Measurements from ENCODE around the gene CXCR1. TPM values are rescaled to one million over a fixed set of nuclear protein-coding genes. Genes with fewer than 3 reads are reported as not detected.

The CXCR1 gene
- total and polyA plus RNA-seq, 12 donors = 0.07 to 0.68 (median 0.17) TPM; not detected in 3

- Histone ChIP-seq H3K36me3 (replicated peaks in 1 of 2) (no peaks in the 10 kb centered on the region), H3K27ac (no peak overlapping the region), H3K27me3 (no peaks in the 10 kb centered on the region), H3K4me1 (replicated peaks in 1 of 2) (no peaks in the 10 kb centered on the region), H3K9me3 (replicated peaks in 1 of 3) (no peaks in the 10 kb centered on the region), H3K4me3 (no peak overlapping the region)
- WGBS, 4 donors = 41 to 62% (median 54%) methylated on average over 3 of the region's 3 CpGs
- no peak for TF ChIP-seq POLR2A (IDR thresholded peaks at IDR 0.05)
- no peak for TF ChIP-seq CTCF (IDR thresholded peaks at IDR 0.05)
- DNase-seq = no peak
- intact Hi-C loops (cut with DNase I) = no loop called here
Observed at GRCh38 chr2:218137514-218137913, 29.2 kb downstream of the CXCR1 start.

GRCh38 chr2:218130822-218131221, 35.9 kb downstream of the CXCR1 start:
- Histone ChIP-seq H3K9me3 (replicated peaks in 1 of 3) (no peaks in the 10 kb centered on the region), H3K27me3 (no peaks in the 10 kb centered on the region), H3K4me3 (no peak overlapping the region), H3K4me1 (replicated peaks in 1 of 2) (no peaks in the 10 kb centered on the region), H3K36me3 (replicated peaks in 1 of 2) (no peaks in the 10 kb centered on the region), H3K27ac (no peak overlapping the region)
- TF ChIP-seq CTCF (IDR thresholded peaks at IDR 0.05) = no peak
- no peak for TF ChIP-seq POLR2A (IDR thresholded peaks at IDR 0.05)
- intact Hi-C loops (cut with DNase I) = no loop called here
- DNase-seq = no peak

GRCh38 chr2:218130377-218130776, 36.4 kb downstream of the CXCR1 start:
- Histone ChIP-seq H3K27me3 (no peaks in the 10 kb centered on the region), H3K4me3 (no peak overlapping the region), H3K36me3 (replicated peaks in 1 of 2) (no peaks in the 10 kb centered on the region), H3K27ac (no peak overlapping the region), H3K9me3 (replicated peaks in 1 of 3) (no peaks in the 10 kb centered on the region), H3K4me1 (replicated peaks in 1 of 2) (no peaks in the 10 kb centered on the region)
- 81 to 95% (median 83%) methylated on average over 2 of the region's 2 CpGs for WGBS, 4 donors
- no peak for DNase-seq
- intact Hi-C loops (cut with DNase I) = no loop called here
- TF ChIP-seq CTCF (IDR thresholded peaks at IDR 0.05) (no peak), POLR2A (IDR thresholded peaks at IDR 0.05) (no peak)

GRCh38 chr2:218129458-218130135, 37.2 kb downstream of the CXCR1 start:
- 54 to 58% (median 57%) methylated on average over 6 of the region's 6 CpGs for WGBS, 4 donors

More at GRCh38 chr2:218129458-218130135, 37.2 kb downstream of the CXCR1 start:
- Histone ChIP-seq H3K9me3 (replicated peaks in 1 of 3) (no peaks in the 10 kb centered on the region), H3K27ac (no peak overlapping the region), H3K4me3 (no peak overlapping the region), H3K36me3 (replicated peaks in 1 of 2) (no peaks in the 10 kb centered on the region), H3K27me3 (no peaks in the 10 kb centered on the region), H3K4me1 (replicated peaks in 1 of 2) (no peaks in the 10 kb centered on the region)
- no peak for TF ChIP-seq CTCF (IDR thresholded peaks at IDR 0.05)
- TF ChIP-seq POLR2A (IDR thresholded peaks at IDR 0.05) = no peak
- DNase-seq = peak in 6 of 7 donors; percentile 20 to 72 (median 36)
- intact Hi-C loops (cut with DNase I) = no loop called here

Data from adrenal gland (tissue), 12 donors.